Skeletal muscle tissue (tissue), 4 donors: ENCODE measurements around the gene PTPRO. TPM values are rescaled to one million over a fixed set of nuclear protein-coding genes. Genes with fewer than 3 reads are reported as not detected.

ENCODE experiments used
- H3K27ac ChIP-seq: one replicate; pipeline ENCODE4 v1.7.0; 2013; ENCODE audit warnings: mild to moderate bottlenecking, low read depth, low read length, inconsistent platforms
- H3K27me3 ChIP-seq, 3 donors: one replicate each; pipeline ENCODE4 v1.7.0; 2013; ENCODE audit warnings: low read length in 3 of 3; ENCODE audit not compliant: control insufficient read depth in 3 of 3, insufficient read depth in 3 of 3
- H3K36me3 ChIP-seq, 3 donors: one replicate each; pipeline ENCODE4 v1.7.0; 2013; ENCODE audit warnings: low read length in 3 of 3; ENCODE audit not compliant: control insufficient read depth in 3 of 3, insufficient read depth in 3 of 3
- H3K4me1 ChIP-seq, 3 donors: one replicate each; pipeline ENCODE4 v1.7.0; 2013; ENCODE audit warnings: low read length in 3 of 3, mild to moderate bottlenecking in 3 of 3; ENCODE audit not compliant: control insufficient read depth in 3 of 3, insufficient read depth in 3 of 3
- H3K4me3 ChIP-seq, 3 donors: one replicate each; pipeline ENCODE4 v1.7.0; 2013; ENCODE audit warnings: low read length in 3 of 3
- H3K9ac ChIP-seq, 3 donors: one replicate each; pipeline ENCODE4 v1.7.0; 2013; ENCODE audit warnings: low read length in 3 of 3, mild to moderate bottlenecking in 3 of 3, moderate library complexity in 2 of 3, low read depth in 1 of 3
- H3K9me3 ChIP-seq, 3 donors: one replicate each; pipeline ENCODE4 v1.7.0; 2013; ENCODE audit warnings: low read length in 3 of 3; ENCODE audit not compliant: control insufficient read depth in 3 of 3
- total RNA-seq: library from RNA; depleted of rRNA; stranded (reverse); fragments of >200 nt; gene quantifications from one replicate; pipeline ENCODE4 v1.2.3, GENCODE V29; 2014
- donor health status: Osteomylitis.

The PTPRO gene
- total RNA-seq, 1 donor from 2014 or later, result 2.1 TPM

GRCh38 chr12:15558915-15559528, 236.7 kb downstream of the PTPRO start:
- H3K4me3 ChIP-seq, result no peak overlapping the region
- no peaks in the 10 kb centered on the region for H3K27me3 ChIP-seq
- peaks cover 0 to 2% (median 0%) of the 10 kb centered on the region in 3 donors for H3K4me1 ChIP-seq
- no peak overlapping the region for H3K27ac ChIP-seq
- H3K36me3 ChIP-seq, result no peaks in the 10 kb centered on the region
- no peaks in the 10 kb centered on the region for H3K9me3 ChIP-seq
- H3K9ac ChIP-seq, result no peak overlapping the region

GRCh38 chr12:15561396-15561795, 239.1 kb downstream of the PTPRO start:
- H3K27me3 ChIP-seq, result no peaks in the 10 kb centered on the region
- H3K9ac ChIP-seq, result no peak overlapping the region
- H3K27ac ChIP-seq, result no peak overlapping the region
- H3K4me1 ChIP-seq, result peaks cover 0 to 2% (median 0%) of the 10 kb centered on the region in 3 donors
- no peaks in the 10 kb centered on the region for H3K36me3 ChIP-seq
- H3K9me3 ChIP-seq, result no peaks in the 10 kb centered on the region
- no peak overlapping the region for H3K4me3 ChIP-seq

- H3K9ac ChIP-seq, result no peak overlapping the region
- H3K9me3 ChIP-seq, result no peaks in the 10 kb centered on the region
- no peak overlapping the region for H3K4me3 ChIP-seq
- H3K27ac ChIP-seq, result no peak overlapping the region
- H3K27me3 ChIP-seq, result no peaks in the 10 kb centered on the region
- H3K36me3 ChIP-seq, result no peaks in the 10 kb centered on the region
- peaks cover 0 to 2% (median 0%) of the 10 kb centered on the region in 3 donors for H3K4me1 ChIP-seq
Observed at GRCh38 chr12:15562263-15562662, 240.0 kb downstream of the PTPRO start.

GRCh38 chr12:15563663-15564062, 241.4 kb downstream of the PTPRO start:
- peak overlapping the region in 1 of 3 donors; percentile 13 for H3K9ac ChIP-seq
- H3K36me3 ChIP-seq, result no peaks in the 10 kb centered on the region
- H3K4me1 ChIP-seq, result peaks cover 0 to 2% (median 0%) of the 10 kb centered on the region in 3 donors
- H3K9me3 ChIP-seq, result no peaks in the 10 kb centered on the region
- H3K27ac ChIP-seq, result no peak overlapping the region
- peak overlapping the region in 1 of 3 donors; percentile 44 for H3K4me3 ChIP-seq
- H3K27me3 ChIP-seq, result no peaks in the 10 kb centered on the region

GRCh38 chr12:15574353-15574752, 252.0 kb downstream of the PTPRO start:
- Histone ChIP-seq H3K9me3 (no peaks in the 10 kb centered on the region), H3K4me3 (no peak overlapping the region), H3K27me3 (no peaks in the 10 kb centered on the region), H3K4me1 (no peaks in the 10 kb centered on the region), H3K36me3 (no peaks in the 10 kb centered on the region), H3K9ac (no peak overlapping the region), H3K27ac (no peak overlapping the region)

GRCh38 chr12:15575671-15576541, 253.6 kb downstream of the PTPRO start:
- no peaks in the 10 kb centered on the region for H3K9me3 ChIP-seq
- no peaks in the 10 kb centered on the region for H3K36me3 ChIP-seq
- no peak overlapping the region for H3K27ac ChIP-seq
- H3K4me3 ChIP-seq, result no peak overlapping the region
- no peaks in the 10 kb centered on the region for H3K27me3 ChIP-seq
- no peaks in the 10 kb centered on the region for H3K4me1 ChIP-seq
- no peak overlapping the region for H3K9ac ChIP-seq

- H3K36me3 ChIP-seq, result no peaks in the 10 kb centered on the region
- H3K27ac ChIP-seq, result no peak overlapping the region
- no peak overlapping the region for H3K4me3 ChIP-seq
- no peaks in the 10 kb centered on the region for H3K27me3 ChIP-seq
- H3K9ac ChIP-seq, result no peak overlapping the region
- no peaks in the 10 kb centered on the region for H3K4me1 ChIP-seq
- no peaks in the 10 kb centered on the region for H3K9me3 ChIP-seq
Observed at GRCh38 chr12:15580431-15580830, 258.1 kb downstream of the PTPRO start.

- Histone ChIP-seq H3K27ac (no peak overlapping the region), H3K27me3 (no peaks in the 10 kb centered on the region), H3K4me1 (no peaks in the 10 kb centered on the region), H3K9ac (no peak overlapping the region), H3K36me3 (no peaks in the 10 kb centered on the region), H3K4me3 (no peak overlapping the region), H3K9me3 (no peaks in the 10 kb centered on the region)
Observed at GRCh38 chr12:15581006-15581405, 258.7 kb downstream of the PTPRO start.

- Histone ChIP-seq H3K27ac (no peak overlapping the region), H3K4me3 (no peak overlapping the region), H3K36me3 (no peaks in the 10 kb centered on the region), H3K9me3 (no peaks in the 10 kb centered on the region), H3K27me3 (no peaks in the 10 kb centered on the region), H3K4me1 (no peaks in the 10 kb centered on the region), H3K9ac (no peak overlapping the region)
Observed at GRCh38 chr12:15583804-15584203, 261.5 kb downstream of the PTPRO start.

- H3K27me3 ChIP-seq, result no peaks in the 10 kb centered on the region
- no peaks in the 10 kb centered on the region for H3K36me3 ChIP-seq
- no peak overlapping the region for H3K27ac ChIP-seq
- no peak overlapping the region for H3K4me3 ChIP-seq
- H3K9ac ChIP-seq, result no peak overlapping the region
- no peaks in the 10 kb centered on the region for H3K9me3 ChIP-seq
- no peaks in the 10 kb centered on the region for H3K4me1 ChIP-seq
Observed at GRCh38 chr12:15584366-15585041, 262.2 kb downstream of the PTPRO start.
